Neutrophil (primary cell): ENCODE results near the gene MPDZ.

Experiments used
- H3K27ac ChIP-seq: fragments of 200-600 bp; sonication (generic); 2 replicates; pipeline ENCODE4 v1.5.1; 2016; ENCODE audit warnings: mild to moderate bottlenecking, moderate library complexity
- H3K27me3 ChIP-seq: fragments of 200-600 bp; sonication (generic); 2 replicates; pipeline ENCODE4 v1.6.0; 2016; ENCODE audit warnings: mild to moderate bottlenecking
- H3K36me3 ChIP-seq: fragments of 200-600 bp; sonication (generic); 2 replicates; pipeline ENCODE4 v1.5.1; 2017
- H3K4me1 ChIP-seq, 2 experiments: fragments of 200-600 bp in 1 of 2; sonication (generic) in 1 of 2; 1 replicate in 1 of 2; 2 replicates in 1 of 2; pipeline versions ENCODE4 v1.5.1 to v1.6.1; 2013 to 2016; ENCODE audit warnings: low read depth in 1 of 2, low read length in 1 of 2, mild to moderate bottlenecking in 1 of 2, moderate library complexity in 1 of 2; ENCODE audit not compliant: control insufficient read depth in 1 of 2, insufficient read depth in 1 of 2
- H3K4me3 ChIP-seq, 2 experiments: fragments of 200-600 bp in 1 of 2; sonication (generic) in 1 of 2; 1 replicate in 1 of 2; 2 replicates in 1 of 2; pipeline ENCODE4 v1.5.1; 2013 to 2016; ENCODE audit warnings: low read depth in 1 of 2, low read length in 1 of 2, mild to moderate bottlenecking in 1 of 2, moderate library complexity in 1 of 2
- H3K9me3 ChIP-seq: fragments of 200-600 bp; sonication (generic); 2 replicates; pipeline ENCODE4 v1.5.1; 2016
- CTCF ChIP-seq: fragments of 200-600 bp; sonication (generic); IDR thresholded peaks from 2 replicates; pipeline ENCODE4 v1.5.1; 2016; ENCODE audit warnings: antibody characterized with exemption

The MPDZ gene

GRCh38 chr9:13221741-13222140, 57.8 kb downstream of the MPDZ start:
- TF ChIP-seq CTCF = no peak
- H3K4me1 ChIP-seq = no peaks in the 10 kb centered on the region
- H3K4me3 ChIP-seq = no peak overlapping the region
- H3K27me3 ChIP-seq = no peaks in the 10 kb centered on the region
- no peak overlapping the region for H3K27ac ChIP-seq
- no peaks in the 10 kb centered on the region for H3K36me3 ChIP-seq
- H3K9me3 ChIP-seq = no peaks in the 10 kb centered on the region

- Histone ChIP-seq H3K9me3 (no peaks in the 10 kb centered on the region), H3K27me3 (no peaks in the 10 kb centered on the region), H3K27ac (no peak overlapping the region), H3K36me3 (no peaks in the 10 kb centered on the region), H3K4me1 (no peaks in the 10 kb centered on the region), H3K4me3 (no peak overlapping the region)
- TF ChIP-seq CTCF = no peak
Measured at GRCh38 chr9:13220837-13221236, 58.7 kb downstream of the MPDZ start.

GRCh38 chr9:13215791-13216554, 63.5 kb downstream of the MPDZ start:
- H3K36me3 ChIP-seq = no peaks in the 10 kb centered on the region
- H3K9me3 ChIP-seq = no peaks in the 10 kb centered on the region
- no peak overlapping the region for H3K27ac ChIP-seq
- H3K4me3 ChIP-seq = no peak overlapping the region
- no peak for TF ChIP-seq CTCF
- H3K4me1 ChIP-seq = no peaks in the 10 kb centered on the region
- no peaks in the 10 kb centered on the region for H3K27me3 ChIP-seq

- no peaks in the 10 kb centered on the region for H3K36me3 ChIP-seq
- TF ChIP-seq CTCF = no peak
Measured at GRCh38 chr9:13213998-13214397, 65.5 kb downstream of the MPDZ start.

GRCh38 chr9:13213337-13213736, 66.2 kb downstream of the MPDZ start:
- Histone ChIP-seq H3K36me3 (no peaks in the 10 kb centered on the region), H3K4me3 (no peak overlapping the region), H3K27ac (no peak overlapping the region), H3K4me1 (no peaks in the 10 kb centered on the region), H3K9me3 (no peaks in the 10 kb centered on the region), H3K27me3 (no peaks in the 10 kb centered on the region)
- no peak for TF ChIP-seq CTCF

More at GRCh38 chr9:13213998-13214397, 65.5 kb downstream of the MPDZ start:
- Histone ChIP-seq H3K4me3 (no peak overlapping the region), H3K27ac (no peak overlapping the region), H3K9me3 (no peaks in the 10 kb centered on the region), H3K4me1 (no peaks in the 10 kb centered on the region), H3K27me3 (no peaks in the 10 kb centered on the region)
